Measurements from ENCODE around the gene PIP5KL1. TPM values are rescaled to one million over a fixed set of nuclear protein-coding genes. Genes with fewer than 3 reads are reported as not detected.

The PIP5KL1 gene
- total RNA-seq, 1 experiment from 2014 or later: 16.8 TPM

GRCh38 chr9:127955294-127956015, 24.9 kb upstream of the PIP5KL1 start:
- CTCF ChIA-PET: interaction anchor here (0.5 to 5.5 kb wide), 37 partner anchors 9 to 971 kb away, joined by 3 to 121 read pairs (median 5); partner anchors contain the start of genes EEIG1, NAIF1 and PIP5KL1
- Mint-ChIP-seq H3K9me3 (peaks cover 4% of the 10 kb centered on the region; the same call in 1 of the 2 replicates), H3K4me1 (peaks cover 18% of the 10 kb centered on the region), H3K36me3 (no peaks in the 10 kb centered on the region), H3K4me3 (no peak overlapping the region), H3K27me3 (ENCODE audit: low read depth) (no peaks in the 10 kb centered on the region), H3K27ac (peak overlapping the region; percentile 80)
- POLR2A ChIA-PET: interaction anchor here (0.5 to 1.4 kb wide), 4 partner anchors 18 to 79 kb away, joined by 3 to 4 read pairs (median 3); partner anchors contain the start of gene DPM2
- TF ChIP-seq ZBTB43 (CRISPR knock-in tag; IDR thresholded peaks at IDR 0.05) (no peak), JUN (CRISPR knock-in tag; IDR thresholded peaks at IDR 0.05) (no peak), NFE2L1 (CRISPR knock-in tag; IDR thresholded peaks at IDR 0.05) (no peak), GABPB1 (CRISPR knock-in tag; IDR thresholded peaks at IDR 0.05) (0 out of 2 replicates have a peak, but pooled peaks have one; percentile 46), ZNF416 (CRISPR knock-in tag; IDR thresholded peaks at IDR 0.05) (no peak), FOXK1 (CRISPR knock-in tag; IDR thresholded peaks at IDR 0.05) (no peak), CTCF (IDR thresholded peaks at IDR 0.05) (peak; percentile 32; the same call in 1 of the 2 replicates), FOXP1 (CRISPR knock-in tag; IDR thresholded peaks at IDR 0.05; ENCODE audit: borderline replicate concordance) (no peak), NR2C2 (CRISPR knock-in tag; IDR thresholded peaks at IDR 0.05) (0 out of 2 replicates have a peak, but pooled peaks have one; percentile 20), MAX (CRISPR knock-in tag; IDR thresholded peaks at IDR 0.05) (peak; percentile 25; the same call in 1 of the 2 replicates), ZNF425 (CRISPR knock-in tag; conservative IDR thresholded peaks at IDR 0.05) (no peak), PRDM15 (CRISPR knock-in tag; IDR thresholded peaks at IDR 0.05) (peak; percentile 63; the same call in 1 of the 2 replicates)
- DNase-seq (ENCODE audit: low spot score) (peak; percentile 76), ATAC-seq (peak; percentile 96)

GRCh38 chr9:127954831-127955293, 24.3 kb upstream of the PIP5KL1 start:
- Mint-ChIP-seq H3K4me3 (no peak overlapping the region), H3K27me3 (ENCODE audit: low read depth) (no peaks in the 10 kb centered on the region), H3K4me1 (peaks cover 12% of the 10 kb centered on the region), H3K9me3 (peaks cover 4% of the 10 kb centered on the region; the same call in 1 of the 2 replicates), H3K27ac (no peak overlapping the region), H3K36me3 (no peaks in the 10 kb centered on the region)
- DNase-seq (ENCODE audit: low spot score) (no peak), ATAC-seq (no peak)
- CTCF ChIA-PET: interaction anchor here (0.9 to 5.5 kb wide), 27 partner anchors 8 to 196 kb away, joined by 3 to 121 read pairs (median 6); partner anchors contain the start of genes EEIG1, NAIF1 and PIP5KL1
- TF ChIP-seq ZNF532 (CRISPR knock-in tag; IDR thresholded peaks at IDR 0.05; ENCODE audit: borderline replicate concordance) (no peak), PREB (CRISPR knock-in tag; IDR thresholded peaks at IDR 0.05; ENCODE audit: borderline replicate concordance) (no peak)
- POLR2A ChIA-PET: interaction anchor here (0.6 to 1.4 kb wide), 3 partner anchors 17 to 79 kb away, joined by 3 to 4 read pairs (median 3); partner anchors contain the start of gene DPM2
